Sciatic nerve (tissue), 1 donor: ENCODE data around the gene OTOR. TPM values are rescaled to one million over a fixed set of nuclear protein-coding genes. Genes with fewer than 3 reads are reported as not detected.

Experiments
- total RNA-seq: library from RNA; stranded (reverse); fragmentation: NEBNext Ultra II Directional; extraction: Animal tissue kit (Norgen Biotek cat#: 25700); gene quantifications from one replicate; pipeline ENCODE4 v1.2.1, GENCODE V29; 2021
- donor health status: DM: no; HTN: no; CAD: no.

Gene OTOR
- total RNA-seq, 1 donor from 2014 or later, result not detected

Other genes with a start within 250 kb of the OTOR start
- 27.4 TPM for gene KIF16B, start 174.9 kb upstream of the OTOR start, total RNA-seq
- 42.0 TPM for gene SNRPB2, start 18.3 kb upstream of the OTOR start, total RNA-seq